HK-2 (cell line): ENCODE results near the gene ZNF804A.
"Not testable (repeated sequence)": the region's sequence is repeated elsewhere in the genome, so short reads cannot be mapped to it uniquely, and the experiment has no call there.

ENCODE experiments used
- DNase-seq: peaks from one replicate; pipeline ENCODE4 v3.0.0-alpha.2; 2018; ENCODE audit not compliant: unreplicated experiment

The ZNF804A gene

GRCh38 chr2:184830531-184830930, 232.2 kb downstream of the ZNF804A start:
- DNase-seq, result no peak

GRCh38 chr2:184834699-184835397, 236.5 kb downstream of the ZNF804A start:
- DNase-seq, result no peak

GRCh38 chr2:184835398-184835715, 237.0 kb downstream of the ZNF804A start:
- no peak for DNase-seq

GRCh38 chr2:184847331-184847730, 249.0 kb downstream of the ZNF804A start:
- DNase-seq, result no peak

GRCh38 chr2:184849516-184849915, 251.2 kb downstream of the ZNF804A start:
- no peak for DNase-seq

- no peak for DNase-seq
These were observed 253.2 kb downstream of the ZNF804A start for GRCh38 chr2:184851576-184851975.

GRCh38 chr2:184859187-184859586, 260.9 kb downstream of the ZNF804A start:
- no peak for DNase-seq

- DNase-seq, result no peak
These were observed 262.4 kb downstream of the ZNF804A start for GRCh38 chr2:184860744-184861143.

- DNase-seq, result no peak
These were observed 276.9 kb downstream of the ZNF804A start for GRCh38 chr2:184875212-184875611.

GRCh38 chr2:184875911-184876310, 277.6 kb downstream of the ZNF804A start:
- no peak for DNase-seq

GRCh38 chr2:184877909-184878308, 279.6 kb downstream of the ZNF804A start:
- no peak for DNase-seq

- DNase-seq, result no peak
These were observed 281.3 kb downstream of the ZNF804A start for GRCh38 chr2:184879671-184880070.

- DNase-seq, result not testable (repeated sequence)
These were observed 288.3 kb downstream of the ZNF804A start for GRCh38 chr2:184886585-184886984.

- no peak for DNase-seq
These were observed 292.0 kb downstream of the ZNF804A start for GRCh38 chr2:184890311-184890710.

GRCh38 chr2:184904991-184905390, 306.7 kb downstream of the ZNF804A start:
- no peak for DNase-seq

GRCh38 chr2:184906160-184906559, 307.8 kb downstream of the ZNF804A start:
- DNase-seq, result no peak

GRCh38 chr2:184906709-184907108, 308.4 kb downstream of the ZNF804A start:
- DNase-seq, result no peak

GRCh38 chr2:184908966-184909365, 310.6 kb downstream of the ZNF804A start:
- no peak for DNase-seq

- DNase-seq, result no peak
These were observed 322.2 kb downstream of the ZNF804A start for GRCh38 chr2:184920451-184920965.

- no peak for DNase-seq
These were observed 323.3 kb downstream of the ZNF804A start for GRCh38 chr2:184921676-184922075.

GRCh38 chr2:184923751-184924150, 325.4 kb downstream of the ZNF804A start:
- no peak for DNase-seq

- DNase-seq, result no peak
These were observed 328.7 kb downstream of the ZNF804A start for GRCh38 chr2:184927040-184927439.

- no peak for DNase-seq
These were observed 338.4 kb downstream of the ZNF804A start for GRCh38 chr2:184936761-184937160.
